ENCODE measurements around the gene AASDHPPT.

GRCh38 chr11:106131998-106132397, 54.5 kb downstream of the AASDHPPT start:
- TF ChIP-seq, protein P1, sequence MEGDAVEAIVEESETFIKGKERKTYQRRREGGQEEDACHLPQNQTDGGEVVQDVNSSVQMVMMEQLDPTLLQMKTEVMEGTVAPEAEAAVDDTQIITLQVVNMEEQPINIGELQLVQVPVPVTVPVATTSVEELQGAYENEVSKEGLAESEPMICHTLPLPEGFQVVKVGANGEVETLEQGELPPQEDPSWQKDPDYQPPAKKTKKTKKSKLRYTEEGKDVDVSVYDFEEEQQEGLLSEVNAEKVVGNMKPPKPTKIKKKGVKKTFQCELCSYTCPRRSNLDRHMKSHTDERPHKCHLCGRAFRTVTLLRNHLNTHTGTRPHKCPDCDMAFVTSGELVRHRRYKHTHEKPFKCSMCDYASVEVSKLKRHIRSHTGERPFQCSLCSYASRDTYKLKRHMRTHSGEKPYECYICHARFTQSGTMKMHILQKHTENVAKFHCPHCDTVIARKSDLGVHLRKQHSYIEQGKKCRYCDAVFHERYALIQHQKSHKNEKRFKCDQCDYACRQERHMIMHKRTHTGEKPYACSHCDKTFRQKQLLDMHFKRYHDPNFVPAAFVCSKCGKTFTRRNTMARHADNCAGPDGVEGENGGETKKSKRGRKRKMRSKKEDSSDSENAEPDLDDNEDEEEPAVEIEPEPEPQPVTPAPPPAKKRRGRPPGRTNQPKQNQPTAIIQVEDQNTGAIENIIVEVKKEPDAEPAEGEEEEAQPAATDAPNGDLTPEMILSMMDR (IDR thresholded peaks at IDR 0.05; ENCODE audit: insufficient read depth, low read length, poor library complexity, severe bottlenecking): no peak
- TF ChIP-seq EZH2phosphoT487 (conservative IDR thresholded peaks at IDR 0.05; ENCODE audit: low read length): no peak

All from SU-DHL-6 (cell line).